ENCODE results near the gene CYP27A1. TPM values are rescaled to one million over a fixed set of nuclear protein-coding genes. Genes with fewer than 3 reads are reported as not detected.

Gene CYP27A1
- total and polyA plus RNA-seq, 9 of the 15 experiments (the other 6 are each of a cell fraction or from before 2014, with no cell fraction given): 0.20 TPM; not detected in 8

- WGBS (ENCODE audit: insufficient coverage, low coverage, missing lambda C conversion rate): 7% methylated on average over 9 of the region's 14 CpGs
- in situ Hi-C loops (cut with MboI): loop anchor here (10.0 kb wide), 1 partner anchor 259 kb away; no protein-coding TSS in a partner anchor
- no TSS peak for BruUV-seq (replicated peaks)
- Histone ChIP-seq H4K20me1 (replicated peaks; ENCODE audit: control insufficient read depth, insufficient read depth, low read length) (no peaks in the 10 kb centered on the region), H3K4me1 (replicated peaks in 1 of 2; ENCODE audit: control insufficient read depth in 2 of 2, insufficient read depth in 2 of 2, low read length in 2 of 2) (peaks cover 0 to 15% of the 10 kb centered on the region in 2 experiments; a peak in 2 of 5 replicates), H3K4me3 (no peak overlapping the region), H3K79me2 (ENCODE audit: control insufficient read depth, insufficient read depth, low read length) (no peaks in the 10 kb centered on the region), H3K9me3 (replicated peaks; ENCODE audit: control insufficient read depth, insufficient read depth, low read depth, low read length) (no peaks in the 10 kb centered on the region), H2AFZ (ENCODE audit: low read depth, low read length) (no peak overlapping the region), H3K36me3 (ENCODE audit: control insufficient read depth, insufficient read depth, low read length) (no peaks in the 10 kb centered on the region), H3K9me1 (ENCODE audit: control insufficient read depth, insufficient read depth, low read length) (no peaks in the 10 kb centered on the region), H3K9ac (ENCODE audit: insufficient read depth in 1 of 2, low read depth in 2 of 2, low read length in 2 of 2) (no peak overlapping the region), H3K27ac (ENCODE audit: extremely low read depth, low read depth, low read length) (no peak overlapping the region), H3K4me2 (ENCODE audit: insufficient read depth, low read length) (no peak overlapping the region), H3K27me3 (ENCODE audit: control insufficient read depth in 2 of 2, insufficient read depth in 2 of 2, low read length in 2 of 2) (peaks cover 0 to 48% of the 10 kb centered on the region in 2 experiments; a peak in 3 of 5 replicates)
- CTCF ChIA-PET (ENCODE audit: low intra/inter-chr PET ratio): no interaction called here
- POLR2A ChIA-PET: interaction anchor here (0.6 kb wide), 2 partner anchors 43 to 144 kb away, joined by 3 to 4 read pairs; no protein-coding TSS in a partner anchor
- no peak for ATAC-seq
- intact Hi-C loops (cut with micrococcal nuclease): loop anchor here (10.0 kb wide), 1 partner anchor 299 kb away; no protein-coding TSS in a partner anchor
- FAIRE-seq: no peak
- no peak for DNase-seq (ENCODE audit: extremely low read depth in 1 of 4, low spot score in 3 of 4)
- TF ChIP-seq DLX4 (CRISPR knock-in tag; IDR thresholded peaks at IDR 0.05) (no peak), ZNF212 (CRISPR knock-in tag; IDR thresholded peaks at IDR 0.05) (no peak), CXXC5 (CRISPR knock-in tag; IDR thresholded peaks at IDR 0.05) (no peak), ZNF239 (CRISPR knock-in tag; IDR thresholded peaks at IDR 0.05) (no peak), RBM22 (IDR thresholded peaks at IDR 0.05; ENCODE audit: low read depth, low read length, poor library complexity, severe bottlenecking) (no peak), MBD1 (CRISPR knock-in tag; IDR thresholded peaks at IDR 0.05) (no peak)
Observed at GRCh38 chr2:218855305-218856166, 73.6 kb downstream of the CYP27A1 start.

Data from K562 (cell line).